ENCODE data around the gene GALNT10. TPM values are rescaled to one million over a fixed set of nuclear protein-coding genes. Genes with fewer than 3 reads are reported as not detected.

GALNT10 gene
- total and polyA plus RNA-seq, 2 of the 8 experiments (the other 6 are each of a cell fraction or from before 2014, with no cell fraction given) = 4.6 to 15.5 TPM

- peaks cover 0 to 2% (median 0%) of the 10 kb centered on the region in 4 experiments; a peak in 1 of 8 replicates for H3K36me3 ChIP-seq (ENCODE audit: control insufficient read depth in 2 of 4, insufficient read depth in 4 of 4, low read length in 3 of 4)
- FAIRE-seq (no peak), DNase-seq (ENCODE audit: low read depth in 1 of 2, low spot score in 2 of 2) (no peak)
- ChIA-PET POLR2A (ENCODE audit: partially characterized antibody) (no interaction called here), CTCF (ENCODE audit: partially characterized antibody) (interaction anchor here (1.2 to 5.3 kb wide), 5 partner anchors 11 to 222 kb away, joined by 4 to 28 read pairs (median 9); no protein-coding TSS in a partner anchor)
- no peak overlapping the region for H2BK120ac ChIP-seq (replicated peaks; ENCODE audit: low read depth, low read length)
- no peak overlapping the region for H4K8ac ChIP-seq (ENCODE audit: extremely low read depth, insufficient read depth, low read length)
- peaks cover 0 to 2% of the 10 kb centered on the region in 2 experiments for H4K20me1 ChIP-seq (replicated peaks in 1 of 2; ENCODE audit: control insufficient read depth in 1 of 2, insufficient read depth in 2 of 2, low read length in 2 of 2)
- no peak overlapping the region for H3K18ac ChIP-seq (ENCODE audit: extremely low read depth, low read length)
- no peak overlapping the region for H3K4me3 ChIP-seq (ENCODE audit: extremely low read depth in 1 of 4, insufficient read depth in 2 of 4, low read depth in 3 of 4, low read length in 4 of 4)
- H2BK5ac ChIP-seq (ENCODE audit: low read depth, low read length) = no peak overlapping the region
- H3K9ac ChIP-seq (replicated peaks in 1 of 4; ENCODE audit: extremely low read depth in 1 of 4, low read depth in 3 of 4, low read length in 3 of 4) = no peak overlapping the region
- H3K27ac ChIP-seq (ENCODE audit: low read depth, low read length) = no peak overlapping the region
- no peak overlapping the region for H3K14ac ChIP-seq (ENCODE audit: insufficient read length)
- no peaks in the 10 kb centered on the region for H3K27me3 ChIP-seq (replicated peaks in 1 of 4; ENCODE audit: control insufficient read depth in 3 of 4, extremely low read depth in 1 of 4, insufficient read depth in 3 of 4, low read length in 3 of 4)
- no peaks in the 10 kb centered on the region for H3K79me1 ChIP-seq (ENCODE audit: low read depth, low read length)
- no peak overlapping the region for H2BK12ac ChIP-seq (ENCODE audit: low read depth, low read length)
- no peak overlapping the region for H2AFZ ChIP-seq (ENCODE audit: low read length)
- H2AK5ac ChIP-seq (ENCODE audit: low read depth, low read length) = no peak overlapping the region
- 0 out of 2 replicates have a peak, but pooled peaks cover 2% of the 10 kb centered on the region for H3K23me2 ChIP-seq (ENCODE audit: low read depth, low read length)
- no peak overlapping the region for H3K56ac ChIP-seq (replicated peaks; ENCODE audit: insufficient read length, low read depth, low read length)
- H3K79me2 ChIP-seq (ENCODE audit: control insufficient read depth in 1 of 2, insufficient read depth in 2 of 2, low read length in 2 of 2) = no peaks in the 10 kb centered on the region
- no peaks in the 10 kb centered on the region for H3K9me3 ChIP-seq (ENCODE audit: insufficient read depth in 2 of 2, low read depth in 1 of 2, low read length in 1 of 2)
- no peak overlapping the region for H3K4me2 ChIP-seq (ENCODE audit: insufficient read depth in 1 of 2, low read depth in 2 of 2, low read length in 2 of 2)
- H3K4ac ChIP-seq (replicated peaks; ENCODE audit: insufficient read length, low read depth, low read length) = no peak overlapping the region
- H4K5ac ChIP-seq (ENCODE audit: insufficient read length, low read depth, low read length) = no peak overlapping the region
- H3K4me1 ChIP-seq (replicated peaks in 1 of 4; ENCODE audit: control insufficient read depth in 3 of 4, insufficient read depth in 4 of 4, low read length in 3 of 4) = peaks cover 0 to 4% (median 0%) of the 10 kb centered on the region in 4 experiments; a peak in 1 of 7 replicates
- no peak overlapping the region for H3K23ac ChIP-seq (ENCODE audit: insufficient read length)
- H4K91ac ChIP-seq (replicated peaks; ENCODE audit: insufficient read length, low read length) = no peak overlapping the region
- H2BK15ac ChIP-seq (ENCODE audit: low read length) = no peak overlapping the region
- 88% methylated on average over 7 of the region's 7 CpGs; no CpG with 5 or more reads in 1 of the 2 experiments for WGBS, 2 experiments (ENCODE audit: extremely low coverage in 1 of 2, insufficient coverage in 1 of 2, insufficient read length in 1 of 2, insufficient replicate concordance in 2 of 2, low coverage in 1 of 2, low lambda C conversion rate in 2 of 2, missing lambda C conversion rate in 1 of 2)
- TF ChIP-seq TAF7 (optimal IDR thresholded peaks at IDR 0.05; ENCODE audit: borderline replicate concordance, low read depth, low read length) = no peak
- H2BK20ac ChIP-seq (ENCODE audit: low read length) = no peak overlapping the region
Measured at GRCh38 chr5:154419236-154419635, 228.7 kb downstream of the GALNT10 start.
